Stimulated activated CD4-positive, alpha-beta T cell treated with anti-CD3 and anti-CD28 coated beads, Interleukin-12 subunit alpha, Interleukin-12 subunit beta, amount 100 ng/mL, for 48 hours (primary cell): ENCODE results near the gene RHOF.
A peak's percentile ranks its signal among the peaks of the same experiment; 100 is the strongest.

Experiments
- DNase-seq, 3 donors: peaks; one replicate each; pipeline ENCODE4 v3.0.0-alpha.2; 2020; ENCODE audit warnings: low read depth in 2 of 3, low spot score in 1 of 3

Gene RHOF

GRCh38 chr12:121805171-121806008 is 11.9 kb upstream of the RHOF start:
- DNase-seq, result no peak

DNA sequence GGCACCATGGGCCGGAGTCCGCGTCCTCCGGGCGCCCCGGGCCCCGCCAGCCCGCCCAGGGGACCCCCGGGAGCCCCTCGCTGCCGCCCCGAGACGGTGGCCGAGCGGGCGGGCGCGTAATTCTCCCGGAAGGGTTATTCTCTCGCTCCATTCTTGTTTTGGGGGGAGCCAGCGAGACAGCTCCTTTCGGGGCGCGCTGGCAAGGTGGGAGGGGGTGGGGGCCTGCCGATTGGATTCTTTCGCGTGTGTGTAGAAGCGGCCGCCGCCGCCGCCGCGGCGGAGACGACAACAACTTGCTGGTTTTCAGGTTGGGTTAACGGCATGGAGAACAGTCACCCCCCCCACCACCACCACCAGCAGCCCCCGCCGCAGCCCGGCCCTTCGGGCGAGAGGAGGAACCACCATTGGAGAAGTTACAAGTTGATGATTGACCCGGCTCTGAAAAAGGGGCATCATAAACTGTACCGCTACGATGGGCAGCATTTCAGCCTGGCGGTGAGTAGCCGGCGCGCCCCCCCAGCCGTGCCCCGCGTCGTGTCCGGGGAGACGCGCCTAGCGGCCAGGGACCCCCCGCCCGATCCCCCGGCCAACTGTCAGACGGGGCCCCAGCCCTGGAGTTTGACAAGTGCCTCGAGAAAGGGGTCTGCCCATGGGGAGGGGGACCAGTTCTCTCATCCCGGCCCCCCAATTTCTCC is 11.1 kb upstream of the RHOF start:
- DNase-seq, result no peak

GRCh38 chr12:121803861-121804416 is 10.5 kb upstream of the RHOF start, which contains the start of gene SETD1B:
Gene SETD1B (plus strand): TSS chr12:121804009. CDS start chr12:121804738, 729 bp downstream.
- no peak for DNase-seq

GRCh38 chr12:121802843-121803698 is 9.6 kb upstream of the RHOF start:
- DNase-seq, result peak; percentile 82 to 86 (median 84)

- DNase-seq, result no peak
These were observed 9.0 kb upstream of the RHOF start for GRCh38 chr12:121802485-121802842.

DNA sequence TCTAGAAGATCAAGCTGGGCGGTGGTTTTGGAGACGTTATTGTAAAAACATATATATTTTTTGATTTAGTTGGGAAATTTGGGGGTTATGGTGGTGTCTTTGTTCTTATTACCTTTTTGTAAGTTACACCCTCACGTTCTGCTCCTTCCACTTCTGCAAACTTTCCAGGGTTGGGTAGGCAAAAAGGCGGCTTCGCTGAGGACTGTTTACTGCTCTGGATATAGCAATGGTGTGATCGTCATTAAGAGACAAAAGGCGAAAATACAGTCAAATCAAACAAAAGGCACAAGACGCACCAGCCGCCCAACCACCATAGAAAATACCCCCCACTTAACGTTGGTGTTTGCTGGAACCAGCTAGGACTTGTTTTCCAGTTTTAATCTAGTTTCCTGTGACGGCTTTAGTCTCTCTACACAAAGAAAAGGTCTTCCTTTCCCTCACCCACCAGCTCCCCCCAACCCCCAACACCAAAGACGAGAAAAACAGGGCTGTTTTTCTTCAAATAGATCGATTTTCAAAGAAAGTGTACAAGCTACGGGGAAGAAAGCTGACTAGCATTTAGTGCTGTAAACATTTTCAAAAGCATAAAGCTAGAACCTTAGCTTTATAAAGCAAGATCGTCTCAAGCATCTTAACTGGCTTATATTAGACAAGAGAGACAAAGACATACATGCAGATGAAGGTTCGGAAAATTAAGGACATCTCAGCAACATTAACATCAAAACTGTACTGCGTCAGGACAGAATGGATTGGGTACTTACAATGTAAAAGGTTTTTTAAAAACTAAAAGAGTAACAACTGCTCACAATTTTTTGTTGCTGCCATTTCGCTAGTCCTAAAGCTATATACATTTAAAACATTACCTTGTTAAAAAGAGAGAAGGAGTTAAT is 8.4 kb upstream of the RHOF start:
- no peak for DNase-seq

DNA sequence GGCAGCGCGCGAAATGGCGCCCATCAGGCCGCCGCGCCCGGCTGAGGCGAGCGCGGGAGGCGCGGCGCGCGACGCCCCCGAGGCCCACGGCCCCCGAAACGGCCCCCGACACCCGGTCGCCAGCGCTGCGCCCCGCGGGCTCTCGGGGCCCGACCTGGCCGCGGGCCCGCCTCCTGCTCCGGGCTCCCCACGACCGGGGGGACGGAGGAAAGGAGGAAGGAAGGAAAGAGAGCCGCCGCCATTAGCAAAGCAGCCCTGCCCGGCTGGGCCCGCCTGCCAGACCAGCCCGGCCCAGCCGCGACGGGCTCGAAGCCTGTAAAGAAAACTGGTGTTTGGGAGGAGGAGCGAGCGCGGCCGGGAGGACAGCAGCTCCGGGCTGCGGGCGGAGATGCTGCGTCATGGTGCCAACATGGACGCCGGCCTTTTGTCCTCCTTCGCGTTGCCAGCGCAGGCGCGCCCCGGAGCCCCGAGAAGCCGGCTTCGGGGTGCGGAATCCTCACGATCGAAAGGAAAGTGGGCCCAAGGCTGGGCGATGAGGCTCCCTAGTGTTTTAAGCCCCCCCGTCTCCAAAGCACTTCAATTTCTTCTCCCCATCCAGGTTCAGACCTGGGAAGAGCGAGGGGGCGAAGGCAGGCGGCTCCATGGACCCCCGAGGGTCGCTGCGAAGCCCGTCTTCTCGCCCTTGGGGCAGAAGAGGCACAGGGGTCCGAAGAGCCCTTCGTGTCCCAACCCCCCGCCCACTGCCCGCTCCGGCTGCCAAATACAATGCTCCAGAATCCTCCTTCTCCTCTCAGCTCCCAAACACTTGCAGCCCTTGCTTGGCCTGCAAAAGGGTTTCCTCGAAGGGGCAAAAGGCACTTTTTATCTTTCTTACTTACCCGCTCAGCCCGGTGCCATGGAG is 7.5 kb upstream of the RHOF start:
- DNase-seq, result peak in 1 of 3 donors; percentile 52

DNA sequence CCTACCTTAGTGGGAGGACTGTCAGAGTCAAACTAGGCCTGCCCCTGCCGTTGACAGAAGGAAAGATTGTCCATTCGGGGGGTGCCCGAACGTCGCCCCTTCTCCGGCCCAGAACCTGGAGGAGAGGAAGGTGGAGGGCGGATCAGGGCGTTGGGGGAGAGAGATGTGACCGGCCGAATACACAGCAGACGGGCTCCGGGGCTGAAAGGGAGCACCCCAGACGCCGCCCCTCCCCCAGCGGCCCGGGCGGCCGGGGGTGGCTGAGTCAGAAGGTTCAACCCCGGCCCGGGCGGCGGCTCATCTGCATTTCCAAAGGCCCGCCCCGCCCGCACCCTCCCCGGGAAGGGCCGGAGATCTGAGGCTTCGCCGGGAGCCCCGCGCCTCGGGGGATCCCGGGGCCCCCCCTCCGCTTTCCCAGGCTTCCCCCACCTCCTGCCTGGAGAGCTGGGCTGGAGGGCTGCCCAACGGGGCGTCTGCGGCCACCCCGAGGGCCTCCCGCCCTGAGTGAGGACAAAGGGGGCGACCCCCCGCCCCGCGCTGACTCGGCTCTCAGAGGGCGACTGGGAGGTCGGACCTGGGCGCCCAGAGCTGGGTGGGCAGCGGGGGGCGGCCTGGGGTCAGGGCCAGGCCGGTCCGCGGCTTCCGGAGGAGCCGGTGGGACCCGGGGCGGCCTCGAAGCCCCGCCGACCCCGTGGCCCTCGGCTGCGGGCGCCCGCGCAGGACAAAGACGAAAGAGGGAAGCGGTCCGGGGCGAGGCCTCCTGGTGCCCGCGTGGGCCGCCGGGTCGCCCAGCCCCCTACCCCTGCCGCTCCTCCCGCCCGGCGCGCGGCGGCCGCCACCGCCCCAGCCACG is 6.6 kb upstream of the RHOF start:
- peak in 2 of 3 donors; percentile 65 to 78 for DNase-seq

- no peak for DNase-seq
These were observed 5.8 kb upstream of the RHOF start for GRCh38 chr12:121799156-121799841.

DNA sequence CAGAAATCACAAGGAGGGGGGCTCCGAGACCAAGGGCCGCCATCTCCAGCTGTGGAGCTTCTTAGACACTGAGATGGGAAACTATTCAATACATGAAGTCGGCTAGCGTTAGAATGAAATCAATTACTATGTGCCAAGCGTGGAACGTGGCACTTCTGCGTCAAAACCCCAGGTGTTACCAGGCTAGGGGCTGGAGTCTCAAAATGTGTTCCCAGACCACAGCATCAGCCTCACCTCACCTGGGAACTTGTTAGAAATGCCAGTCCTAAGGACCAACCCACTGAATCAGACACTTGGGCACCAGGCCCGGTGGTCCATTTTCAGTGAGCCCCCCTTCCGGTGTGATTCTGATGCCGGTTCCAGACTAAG is 5.3 kb upstream of the RHOF start:
- DNase-seq, result no peak

- no peak for DNase-seq
These were observed 4.7 kb upstream of the RHOF start for GRCh38 chr12:121797937-121798786.

DNA sequence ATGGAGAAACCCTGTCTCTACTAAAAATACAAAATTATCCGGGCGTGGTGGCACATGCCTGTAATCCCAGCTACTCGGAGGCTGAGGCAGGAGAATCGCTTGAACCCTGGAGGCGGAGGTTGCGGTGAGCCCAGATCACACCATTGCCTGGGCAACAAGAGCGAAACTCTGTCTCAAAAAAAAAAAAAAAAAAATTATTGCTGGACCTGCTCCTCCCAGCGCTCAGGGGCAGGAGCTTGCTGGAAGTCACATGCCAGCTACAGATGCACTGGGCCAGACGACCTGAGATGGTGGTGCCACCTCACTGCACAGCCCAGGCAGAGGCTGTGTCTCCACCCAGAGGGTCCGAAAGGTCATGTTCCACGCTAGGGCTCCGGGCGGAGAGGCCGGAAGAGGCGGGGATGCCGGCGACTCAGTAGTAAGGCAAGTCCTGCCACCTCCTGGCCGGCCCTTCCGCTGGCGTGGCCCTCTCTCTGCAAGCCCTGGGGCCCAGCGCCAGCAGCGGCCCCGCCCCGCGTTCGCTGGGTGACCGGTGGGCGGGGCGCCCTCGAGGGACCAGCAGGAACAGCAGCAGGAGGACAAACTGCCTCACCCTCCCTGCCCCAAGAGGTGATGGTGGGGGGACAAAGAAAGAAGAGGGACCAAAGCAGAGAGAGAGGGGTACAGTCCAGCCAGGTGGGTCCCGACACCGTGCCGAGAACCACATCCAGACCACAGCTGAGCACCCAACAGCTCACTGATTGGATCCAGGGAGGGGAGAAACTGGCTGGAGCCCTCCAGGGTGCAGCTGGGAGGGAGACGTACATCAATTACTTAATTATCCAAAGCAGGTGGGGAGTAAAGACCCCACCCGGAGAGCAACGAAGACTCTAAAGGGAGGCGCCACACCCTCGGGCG is 3.6 kb upstream of the RHOF start:
- DNase-seq, result no peak

GRCh38 chr12:121795034-121795968 is 1.8 kb upstream of the RHOF start:
- DNase-seq, result peak in 2 of 3 donors; percentile 76 to 88

DNA sequence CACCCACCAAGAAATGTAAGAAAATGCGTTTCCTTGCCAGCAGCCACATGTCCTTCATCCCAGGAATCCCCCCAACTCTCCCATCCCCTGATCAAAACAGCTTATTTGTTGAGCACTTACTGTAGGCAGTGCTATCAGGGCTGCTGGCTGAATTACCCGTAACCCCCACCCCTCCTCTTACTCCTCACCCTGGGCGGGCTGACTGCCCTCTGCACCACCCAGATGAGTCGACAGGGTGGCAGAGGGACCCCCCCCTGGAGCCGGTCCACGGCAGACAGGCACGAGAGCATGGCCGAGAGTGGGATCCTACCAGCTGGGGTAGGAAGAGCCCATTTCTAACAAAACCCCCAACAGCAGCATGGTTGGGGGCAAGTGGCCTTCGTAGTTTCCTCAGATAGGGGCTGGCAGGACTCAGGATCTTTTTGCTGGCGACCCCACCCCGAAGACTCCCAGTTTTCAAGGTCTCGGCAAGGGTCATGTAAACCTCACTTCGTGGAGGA is 1.1 kb upstream of the RHOF start:
- no peak for DNase-seq
